Erythroblast (primary cell): ENCODE data around the gene RPS4Y1.

Experiments
- GATA1 ChIP-seq: IDR thresholded peaks from 2 replicates; pipeline ENCODE4 v1.6.1; 2011; ENCODE audit warnings: low read depth, mild to moderate bottlenecking, control low read depth, low read length, moderate library complexity
- POLR2A ChIP-seq: IDR thresholded peaks from 2 replicates; pipeline ENCODE4 v1.6.1; 2011; ENCODE audit warnings: mild to moderate bottlenecking, low read length

GRCh38 chrY:2887955-2888354, 46.6 kb downstream of the RPS4Y1 start:
- no peak for TF ChIP-seq POLR2A
- TF ChIP-seq GATA1: no peak
